ENCODE data around the gene FAM20C.
"Not testable (repeated sequence)": the region's sequence is repeated elsewhere in the genome, so short reads cannot be mapped to it uniquely, and the experiment has no call there.

Gene FAM20C

DNA sequence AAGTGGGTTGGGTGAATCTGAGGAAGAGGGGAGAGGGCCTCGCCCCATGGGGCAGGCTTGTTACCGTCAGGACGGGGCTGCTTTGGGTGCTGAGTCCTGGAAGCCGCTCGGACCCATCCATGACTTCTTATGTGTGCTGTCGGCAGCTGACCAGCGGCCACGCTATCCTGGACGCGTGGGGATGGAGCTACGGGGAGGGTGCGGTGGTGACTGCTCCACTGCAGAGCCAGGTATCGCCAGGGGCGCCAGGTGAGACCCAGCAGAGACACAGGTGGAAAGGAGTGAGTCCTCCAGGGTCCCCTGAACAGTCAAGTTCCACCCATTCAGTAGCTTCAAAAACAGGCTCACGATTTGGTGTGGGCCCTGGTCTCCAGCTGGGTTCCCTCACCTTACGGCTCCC lies 10.6 kb upstream of the FAM20C start:
- TF ChIP-seq, protein P1, sequence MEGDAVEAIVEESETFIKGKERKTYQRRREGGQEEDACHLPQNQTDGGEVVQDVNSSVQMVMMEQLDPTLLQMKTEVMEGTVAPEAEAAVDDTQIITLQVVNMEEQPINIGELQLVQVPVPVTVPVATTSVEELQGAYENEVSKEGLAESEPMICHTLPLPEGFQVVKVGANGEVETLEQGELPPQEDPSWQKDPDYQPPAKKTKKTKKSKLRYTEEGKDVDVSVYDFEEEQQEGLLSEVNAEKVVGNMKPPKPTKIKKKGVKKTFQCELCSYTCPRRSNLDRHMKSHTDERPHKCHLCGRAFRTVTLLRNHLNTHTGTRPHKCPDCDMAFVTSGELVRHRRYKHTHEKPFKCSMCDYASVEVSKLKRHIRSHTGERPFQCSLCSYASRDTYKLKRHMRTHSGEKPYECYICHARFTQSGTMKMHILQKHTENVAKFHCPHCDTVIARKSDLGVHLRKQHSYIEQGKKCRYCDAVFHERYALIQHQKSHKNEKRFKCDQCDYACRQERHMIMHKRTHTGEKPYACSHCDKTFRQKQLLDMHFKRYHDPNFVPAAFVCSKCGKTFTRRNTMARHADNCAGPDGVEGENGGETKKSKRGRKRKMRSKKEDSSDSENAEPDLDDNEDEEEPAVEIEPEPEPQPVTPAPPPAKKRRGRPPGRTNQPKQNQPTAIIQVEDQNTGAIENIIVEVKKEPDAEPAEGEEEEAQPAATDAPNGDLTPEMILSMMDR (IDR thresholded peaks at IDR 0.05; ENCODE audit: control insufficient read depth, insufficient read depth, low read depth, low read length, missing control alignments) = no peak
- DNase-seq (ENCODE audit: low read depth) = no peak
- H3K4me3 ChIP-seq (ENCODE audit: control insufficient read depth, low read depth, low read length) = no peak overlapping the region

DNA sequence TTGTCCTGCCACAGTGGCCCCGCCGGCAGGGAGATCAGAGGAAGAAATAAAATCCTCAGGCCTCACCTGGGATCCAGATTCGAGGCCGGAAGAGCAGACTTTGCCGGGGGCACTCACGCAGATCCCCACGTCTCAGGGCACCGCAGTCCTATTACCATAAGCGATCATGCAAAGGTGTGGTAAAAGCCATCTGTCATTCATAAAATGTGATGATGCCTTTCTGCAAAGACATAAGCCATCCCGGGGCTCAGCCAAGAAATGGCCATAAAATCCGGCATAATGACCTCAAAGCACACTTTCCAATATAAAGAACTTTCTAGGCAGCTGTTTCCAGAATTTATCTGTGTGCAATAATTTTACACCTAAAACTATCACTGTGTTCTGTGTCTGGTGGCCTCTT lies 9.9 kb upstream of the FAM20C start:
- not testable (repeated sequence) for H3K4me3 ChIP-seq (ENCODE audit: control insufficient read depth, low read depth, low read length); DNase-seq (ENCODE audit: low read depth)

DNA sequence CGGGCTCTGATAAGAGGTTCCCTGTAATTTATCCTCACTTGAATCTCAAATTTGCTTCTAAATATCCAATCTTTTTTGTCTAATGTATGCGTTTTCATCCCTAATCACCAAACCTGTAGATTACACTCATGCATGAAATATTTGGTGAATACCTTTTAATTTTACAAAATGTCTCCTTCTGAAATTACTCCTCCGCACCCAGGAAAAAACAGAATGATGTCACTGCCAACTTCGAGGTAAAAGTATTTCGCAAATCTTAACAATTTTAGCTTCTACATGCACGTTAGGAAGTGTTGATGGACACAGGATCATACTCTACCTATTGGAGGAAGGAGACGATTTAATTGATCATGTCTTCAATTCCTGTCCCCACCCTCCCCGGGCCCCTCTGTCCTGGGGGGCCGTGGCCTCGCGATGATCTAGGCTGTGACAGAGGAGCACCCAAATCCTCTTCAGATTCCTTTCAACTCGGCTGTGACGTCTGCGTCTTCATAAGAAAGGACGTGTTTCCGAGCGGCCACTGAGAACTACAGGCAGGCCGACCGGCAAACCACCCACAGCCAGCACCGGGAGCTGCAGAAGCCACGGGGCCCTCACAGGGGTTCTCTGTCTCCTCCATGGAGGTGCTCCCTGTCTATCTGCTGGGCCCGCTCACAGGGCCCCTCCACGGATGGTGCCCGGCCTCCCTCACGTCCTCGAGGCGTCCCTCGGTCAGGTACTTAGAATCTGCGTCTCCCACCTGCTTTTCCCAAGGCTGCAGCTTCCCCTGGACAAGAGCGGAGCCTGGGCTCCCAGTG lies 8.7 kb upstream of the FAM20C start:
- TF ChIP-seq, protein P1 (IDR thresholded peaks at IDR 0.05; ENCODE audit: control insufficient read depth, insufficient read depth, low read depth, low read length, missing control alignments) = no peak
- DNase-seq (ENCODE audit: low read depth) = no peak
- H3K4me3 ChIP-seq (ENCODE audit: control insufficient read depth, low read depth, low read length) = no peak overlapping the region

DNA sequence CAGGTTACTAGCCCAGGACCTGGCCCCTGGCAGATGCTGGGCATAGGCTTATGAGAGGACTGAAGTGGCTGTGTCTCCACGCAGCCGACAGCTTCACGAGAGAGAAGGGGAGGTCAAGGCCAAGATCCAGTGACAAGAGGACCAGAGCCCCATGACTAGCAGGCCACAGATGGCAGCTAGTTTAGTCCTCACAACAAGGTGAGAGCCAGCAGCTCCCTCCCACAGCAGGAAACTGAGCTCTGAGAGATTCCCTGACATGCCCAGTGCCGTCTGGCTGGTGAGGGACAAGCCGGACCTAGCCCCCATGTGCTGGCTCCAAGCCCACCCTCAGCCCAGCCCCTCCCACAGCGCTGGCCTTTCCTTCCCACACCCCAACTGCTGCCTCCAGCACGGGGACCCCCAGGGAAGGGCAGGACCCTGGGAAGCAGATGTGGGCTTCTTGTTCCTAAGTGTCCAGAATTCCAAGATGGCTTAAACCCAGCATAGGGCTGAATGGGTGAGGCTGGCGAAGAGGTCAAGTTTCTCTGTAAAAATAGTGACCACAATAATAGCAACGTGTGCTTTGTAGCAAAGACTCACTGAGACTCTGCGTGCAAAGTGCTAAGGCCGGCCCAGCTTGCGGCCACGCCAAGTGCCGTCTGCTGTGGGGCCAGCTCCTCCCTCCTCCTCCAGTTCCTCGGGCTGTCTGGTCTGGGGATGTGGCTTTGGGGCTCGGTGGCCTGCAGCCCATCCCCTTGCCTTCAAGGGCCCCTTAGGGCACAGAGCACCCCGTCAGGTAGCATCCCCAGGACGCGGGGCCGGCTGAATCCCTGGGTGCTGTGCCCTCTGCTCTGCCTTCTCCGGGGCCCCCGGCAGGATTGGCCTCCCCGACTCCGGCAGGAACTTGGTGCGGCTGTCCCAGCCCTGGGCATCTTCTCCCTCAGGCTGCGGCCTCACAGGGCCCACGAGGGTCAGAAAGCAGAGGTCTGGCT lies 7.8 kb upstream of the FAM20C start:
- no peak for DNase-seq (ENCODE audit: low read depth)
- H3K4me3 ChIP-seq (ENCODE audit: control insufficient read depth, low read depth, low read length) = no peak overlapping the region

DNA sequence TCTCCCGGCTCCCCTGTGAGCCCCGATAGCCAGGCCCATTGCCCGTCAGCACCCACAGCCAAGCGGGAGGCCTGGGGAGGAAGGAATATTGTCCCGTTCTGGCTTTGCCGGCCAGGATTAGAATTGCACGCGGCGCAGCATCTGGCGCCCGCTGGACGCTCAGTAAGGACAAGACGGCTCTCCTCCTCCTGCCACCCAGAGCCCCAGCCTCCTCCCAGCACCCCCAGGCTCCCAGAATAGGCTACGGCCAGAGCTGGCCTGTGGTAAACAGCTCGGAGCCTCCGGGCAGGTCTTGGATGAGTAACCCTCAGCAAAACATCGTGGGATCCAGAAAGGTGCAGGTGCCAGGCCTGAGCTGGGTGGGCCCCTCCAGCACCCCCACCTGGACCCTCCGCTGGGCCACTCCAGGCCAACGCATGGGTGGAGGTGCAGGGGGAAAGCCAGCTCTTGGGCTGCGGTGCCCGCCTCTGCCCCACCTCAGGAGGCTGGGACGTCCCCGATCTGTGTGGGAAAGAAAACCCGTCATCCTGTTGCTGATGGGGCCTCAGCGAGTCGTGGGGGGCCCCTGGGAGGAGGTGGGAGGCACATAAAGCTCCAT lies 5.8 kb upstream of the FAM20C start:
- no peak for DNase-seq (ENCODE audit: low read depth)
- TF ChIP-seq, protein P1 (IDR thresholded peaks at IDR 0.05; ENCODE audit: control insufficient read depth, insufficient read depth, low read depth, low read length, missing control alignments) = no peak
- no peak overlapping the region for H3K4me3 ChIP-seq (ENCODE audit: control insufficient read depth, low read depth, low read length)

More for the DNA sequence above, 7.8 kb upstream of the FAM20C start:
- TF ChIP-seq, protein P1 (IDR thresholded peaks at IDR 0.05; ENCODE audit: control insufficient read depth, insufficient read depth, low read depth, low read length, missing control alignments) = no peak

DNA sequence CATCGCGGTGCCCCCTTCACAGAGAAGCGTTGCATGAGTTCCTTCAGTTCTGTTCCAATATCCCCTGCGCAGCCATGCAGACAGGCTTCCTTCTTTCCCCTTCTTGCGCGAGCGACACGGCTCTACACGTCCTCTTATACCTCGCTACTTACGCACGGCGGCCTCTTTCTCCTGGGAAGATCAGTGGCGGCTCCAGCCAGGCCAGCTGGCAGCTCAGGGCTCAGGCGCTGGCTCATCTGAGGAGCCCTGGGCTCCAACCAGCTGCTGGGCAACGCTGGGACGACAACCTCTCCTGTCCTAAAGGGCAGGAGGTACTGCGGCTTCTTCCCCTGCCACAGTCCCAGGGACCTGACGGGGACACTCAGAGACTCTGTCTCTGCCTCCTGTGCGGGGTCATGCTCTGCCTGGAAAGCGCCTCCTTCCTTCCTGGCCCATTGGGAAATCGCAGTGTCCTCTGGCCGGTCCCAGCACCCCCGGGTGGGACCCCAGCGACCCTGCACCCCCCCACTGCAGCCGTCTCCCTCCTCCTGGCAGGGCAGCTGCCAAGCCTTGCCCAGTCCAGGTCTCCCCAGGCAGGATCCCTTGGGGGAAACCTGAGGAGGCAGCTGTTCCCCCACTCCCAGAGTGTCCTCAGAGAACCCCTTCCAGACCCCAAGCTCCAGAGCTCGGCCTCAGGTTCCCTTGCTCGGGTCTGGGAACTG lies 5.0 kb upstream of the FAM20C start:
- no peak overlapping the region for H3K4me3 ChIP-seq (ENCODE audit: control insufficient read depth, low read depth, low read length)
- DNase-seq (ENCODE audit: low read depth) = no peak
- TF ChIP-seq, protein P1 (IDR thresholded peaks at IDR 0.05; ENCODE audit: control insufficient read depth, insufficient read depth, low read depth, low read length, missing control alignments) = no peak

All from AG09309 (cell line).